Measurements from ENCODE around the gene ANKH. TPM values are rescaled to one million over a fixed set of nuclear protein-coding genes. Genes with fewer than 3 reads are reported as not detected.

ANKH gene
- total RNA-seq, 1 experiment from 2014 or later, result 53.2 TPM

DNA sequence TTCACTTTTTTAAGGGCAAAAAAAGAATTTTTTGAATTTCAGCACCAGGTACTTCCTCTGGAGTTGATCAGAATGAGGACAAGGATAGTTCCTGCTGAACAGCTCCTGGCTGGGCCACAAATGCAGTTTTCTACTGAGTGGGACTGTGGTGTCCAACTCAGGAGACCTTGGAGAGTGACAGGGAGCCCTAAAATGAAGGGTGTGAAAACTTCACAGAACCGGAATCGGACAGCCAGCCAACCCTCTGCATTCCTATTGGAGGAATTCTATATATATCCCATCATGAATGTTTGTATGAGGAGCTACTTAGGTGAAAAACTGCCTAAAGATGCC is 40.6 kb downstream of the ANKH start:
- peaks cover 11% of the 10 kb centered on the region for H3K4me1 Mint-ChIP-seq (ENCODE audit: low read depth, unreplicated experiment)
- H3K4me3 Mint-ChIP-seq (ENCODE audit: low read depth, unreplicated experiment), result no peak overlapping the region
- no peaks in the 10 kb centered on the region for H3K9me3 Mint-ChIP-seq (ENCODE audit: low read depth, unreplicated experiment)
- H3K36me3 Mint-ChIP-seq (ENCODE audit: insufficient read depth, unreplicated experiment), result no peaks in the 10 kb centered on the region
- CTCF ChIA-PET, result interaction anchor here (0.9 to 1.0 kb wide), 2 partner anchors 21 to 172 kb away, joined by 3 read pairs; no protein-coding TSS in a partner anchor
- H3K27me3 Mint-ChIP-seq (ENCODE audit: unreplicated experiment), result no peaks in the 10 kb centered on the region
- intact Hi-C loops (cut with micrococcal nuclease; ENCODE audit: unreplicated experiment), result no loop called here
- BruUV-seq (replicated peaks), result no TSS peak
- TF ChIP-seq, protein P1, sequence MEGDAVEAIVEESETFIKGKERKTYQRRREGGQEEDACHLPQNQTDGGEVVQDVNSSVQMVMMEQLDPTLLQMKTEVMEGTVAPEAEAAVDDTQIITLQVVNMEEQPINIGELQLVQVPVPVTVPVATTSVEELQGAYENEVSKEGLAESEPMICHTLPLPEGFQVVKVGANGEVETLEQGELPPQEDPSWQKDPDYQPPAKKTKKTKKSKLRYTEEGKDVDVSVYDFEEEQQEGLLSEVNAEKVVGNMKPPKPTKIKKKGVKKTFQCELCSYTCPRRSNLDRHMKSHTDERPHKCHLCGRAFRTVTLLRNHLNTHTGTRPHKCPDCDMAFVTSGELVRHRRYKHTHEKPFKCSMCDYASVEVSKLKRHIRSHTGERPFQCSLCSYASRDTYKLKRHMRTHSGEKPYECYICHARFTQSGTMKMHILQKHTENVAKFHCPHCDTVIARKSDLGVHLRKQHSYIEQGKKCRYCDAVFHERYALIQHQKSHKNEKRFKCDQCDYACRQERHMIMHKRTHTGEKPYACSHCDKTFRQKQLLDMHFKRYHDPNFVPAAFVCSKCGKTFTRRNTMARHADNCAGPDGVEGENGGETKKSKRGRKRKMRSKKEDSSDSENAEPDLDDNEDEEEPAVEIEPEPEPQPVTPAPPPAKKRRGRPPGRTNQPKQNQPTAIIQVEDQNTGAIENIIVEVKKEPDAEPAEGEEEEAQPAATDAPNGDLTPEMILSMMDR (IDR thresholded peaks at IDR 0.05; ENCODE audit: unreplicated experiment), result no peak
- no peak for DNase-seq
- no peak overlapping the region for H3K27ac Mint-ChIP-seq (ENCODE audit: unreplicated experiment)

GRCh38 chr5:14830210-14831005 is 41.2 kb downstream of the ANKH start:
- H3K36me3 Mint-ChIP-seq (ENCODE audit: insufficient read depth, unreplicated experiment), result no peaks in the 10 kb centered on the region
- intact Hi-C loops (cut with micrococcal nuclease; ENCODE audit: unreplicated experiment), result no loop called here
- H3K4me1 Mint-ChIP-seq (ENCODE audit: low read depth, unreplicated experiment), result peaks cover 11% of the 10 kb centered on the region
- H3K4me3 Mint-ChIP-seq (ENCODE audit: low read depth, unreplicated experiment), result no peak overlapping the region
- H3K9me3 Mint-ChIP-seq (ENCODE audit: low read depth, unreplicated experiment), result no peaks in the 10 kb centered on the region
- H3K27me3 Mint-ChIP-seq (ENCODE audit: unreplicated experiment), result no peaks in the 10 kb centered on the region
- TF ChIP-seq, protein P1 (IDR thresholded peaks at IDR 0.05; ENCODE audit: unreplicated experiment), result no peak
- no peak overlapping the region for H3K27ac Mint-ChIP-seq (ENCODE audit: unreplicated experiment)
- peak; percentile 8 for DNase-seq
- CTCF ChIA-PET, result interaction anchor here (1.0 kb wide), 1 partner anchor 173 kb away, joined by 3 read pairs; no protein-coding TSS in a partner anchor
- BruUV-seq (replicated peaks), result no TSS peak

DNA sequence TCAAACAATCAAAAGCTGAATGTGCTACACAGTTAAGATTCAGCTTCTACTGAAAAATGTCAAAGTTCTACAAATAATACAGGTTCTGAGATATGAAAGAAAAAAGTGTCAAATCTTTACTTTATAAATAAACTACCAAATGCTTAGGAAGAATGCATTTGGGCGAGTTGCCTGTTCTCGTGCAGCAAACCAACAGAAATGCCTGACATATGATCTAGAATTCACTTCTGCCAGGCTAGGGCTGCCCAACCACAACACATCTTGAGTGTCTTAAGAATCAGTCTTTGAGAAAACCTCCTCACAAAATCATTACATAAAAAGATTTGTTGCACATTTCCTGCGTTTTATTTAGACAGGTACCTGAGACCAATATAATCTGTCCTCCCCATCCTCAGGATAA is 42.2 kb downstream of the ANKH start:
- Mint-ChIP-seq H3K9me3 (ENCODE audit: low read depth, unreplicated experiment) (no peaks in the 10 kb centered on the region), H3K36me3 (ENCODE audit: insufficient read depth, unreplicated experiment) (no peaks in the 10 kb centered on the region), H3K27ac (ENCODE audit: unreplicated experiment) (no peak overlapping the region), H3K4me3 (ENCODE audit: low read depth, unreplicated experiment) (no peak overlapping the region), H3K27me3 (ENCODE audit: unreplicated experiment) (no peaks in the 10 kb centered on the region), H3K4me1 (ENCODE audit: low read depth, unreplicated experiment) (peaks cover 11% of the 10 kb centered on the region)
- intact Hi-C loops (cut with micrococcal nuclease; ENCODE audit: unreplicated experiment), result no loop called here
- DNase-seq, result no peak
- no TSS peak for BruUV-seq (replicated peaks)
- TF ChIP-seq, protein P1 (IDR thresholded peaks at IDR 0.05; ENCODE audit: unreplicated experiment), result no peak
- CTCF ChIA-PET, result no interaction called here

DNA sequence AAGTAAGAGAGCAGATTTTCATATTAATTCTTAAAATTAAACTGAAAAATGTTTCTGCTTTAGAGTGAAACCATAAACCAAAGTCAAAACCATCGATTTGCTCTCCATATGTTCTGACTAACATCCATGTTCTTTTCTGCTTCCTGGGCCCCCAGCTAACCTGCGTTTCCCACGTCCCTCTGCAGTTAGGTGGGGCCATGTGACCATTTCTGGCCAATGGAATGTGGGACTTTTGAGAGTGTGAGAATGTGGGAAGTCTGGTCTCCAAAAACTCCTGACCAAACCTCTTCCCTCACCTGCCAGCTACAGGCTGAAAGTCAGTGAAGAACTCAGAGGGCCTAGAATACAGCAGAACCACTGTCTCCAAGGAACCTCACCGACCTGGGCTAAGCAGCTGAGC is 44.9 kb downstream of the ANKH start:
- Mint-ChIP-seq H3K4me1 (ENCODE audit: low read depth, unreplicated experiment) (peaks cover 11% of the 10 kb centered on the region), H3K36me3 (ENCODE audit: insufficient read depth, unreplicated experiment) (no peaks in the 10 kb centered on the region), H3K27ac (ENCODE audit: unreplicated experiment) (no peak overlapping the region), H3K4me3 (ENCODE audit: low read depth, unreplicated experiment) (no peak overlapping the region), H3K27me3 (ENCODE audit: unreplicated experiment) (no peaks in the 10 kb centered on the region), H3K9me3 (ENCODE audit: low read depth, unreplicated experiment) (no peaks in the 10 kb centered on the region)
- BruUV-seq (replicated peaks), result no TSS peak
- intact Hi-C loops (cut with micrococcal nuclease; ENCODE audit: unreplicated experiment), result no loop called here
- TF ChIP-seq, protein P1 (IDR thresholded peaks at IDR 0.05; ENCODE audit: unreplicated experiment), result no peak
- CTCF ChIA-PET, result no interaction called here
- DNase-seq, result no peak
